ENCODE measurements around the gene RSPH1.

Gene RSPH1

DNA sequence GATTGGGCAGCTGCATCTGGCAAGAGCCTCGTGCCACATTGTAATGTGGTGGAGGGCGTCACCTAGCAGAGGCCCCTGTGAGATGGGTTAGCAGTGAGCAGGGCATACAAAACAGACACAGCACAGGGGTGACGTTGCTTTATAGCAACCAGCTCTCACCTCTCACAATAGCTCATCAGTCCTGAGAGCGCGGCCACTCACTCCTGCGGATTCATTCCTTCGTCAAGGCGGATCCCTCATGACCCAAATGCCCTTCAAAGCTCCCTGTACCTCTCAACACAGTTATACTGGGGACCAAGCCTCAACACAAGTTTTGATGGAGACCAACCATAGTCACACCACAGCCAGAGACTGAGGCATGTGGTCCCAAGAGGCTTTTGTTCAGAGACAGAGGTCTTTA lies 40.6 kb upstream of the RSPH1 start:
- TF ChIP-seq, protein P1, sequence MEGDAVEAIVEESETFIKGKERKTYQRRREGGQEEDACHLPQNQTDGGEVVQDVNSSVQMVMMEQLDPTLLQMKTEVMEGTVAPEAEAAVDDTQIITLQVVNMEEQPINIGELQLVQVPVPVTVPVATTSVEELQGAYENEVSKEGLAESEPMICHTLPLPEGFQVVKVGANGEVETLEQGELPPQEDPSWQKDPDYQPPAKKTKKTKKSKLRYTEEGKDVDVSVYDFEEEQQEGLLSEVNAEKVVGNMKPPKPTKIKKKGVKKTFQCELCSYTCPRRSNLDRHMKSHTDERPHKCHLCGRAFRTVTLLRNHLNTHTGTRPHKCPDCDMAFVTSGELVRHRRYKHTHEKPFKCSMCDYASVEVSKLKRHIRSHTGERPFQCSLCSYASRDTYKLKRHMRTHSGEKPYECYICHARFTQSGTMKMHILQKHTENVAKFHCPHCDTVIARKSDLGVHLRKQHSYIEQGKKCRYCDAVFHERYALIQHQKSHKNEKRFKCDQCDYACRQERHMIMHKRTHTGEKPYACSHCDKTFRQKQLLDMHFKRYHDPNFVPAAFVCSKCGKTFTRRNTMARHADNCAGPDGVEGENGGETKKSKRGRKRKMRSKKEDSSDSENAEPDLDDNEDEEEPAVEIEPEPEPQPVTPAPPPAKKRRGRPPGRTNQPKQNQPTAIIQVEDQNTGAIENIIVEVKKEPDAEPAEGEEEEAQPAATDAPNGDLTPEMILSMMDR (IDR thresholded peaks at IDR 0.05) = no peak
- Histone ChIP-seq H3K4me3 (no peak overlapping the region), H3K27ac (no peak overlapping the region)
- DNase-seq (ENCODE audit: low spot score) = no peak

DNA sequence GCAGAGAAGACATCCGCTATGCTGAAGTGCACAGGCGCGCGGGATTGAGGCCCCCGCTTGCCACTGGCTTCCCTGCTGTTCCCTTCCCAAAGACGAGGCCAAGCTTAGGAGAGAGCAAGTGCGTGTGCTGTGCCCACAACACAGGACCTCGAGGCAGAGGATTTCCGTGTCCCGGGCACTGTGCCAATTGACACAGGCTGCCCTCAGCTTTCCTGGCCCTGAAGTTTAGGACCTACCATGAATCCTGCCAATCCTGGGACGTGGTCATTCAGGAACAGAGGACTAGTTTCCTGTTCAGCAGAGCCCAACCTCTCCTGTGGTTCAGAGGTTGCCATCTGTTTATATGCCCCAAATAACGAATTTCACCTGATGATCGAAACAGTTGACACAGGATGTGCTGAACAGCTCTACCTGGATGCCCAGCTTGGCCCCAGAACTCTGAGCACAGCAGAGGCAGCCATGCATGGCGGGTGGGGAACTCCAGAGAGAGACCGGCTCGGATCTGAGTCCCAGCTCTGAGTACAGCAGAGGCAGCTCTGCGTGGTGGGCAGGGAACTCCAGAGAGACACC lies 39.7 kb upstream of the RSPH1 start:
- Histone ChIP-seq H3K27ac (no peak overlapping the region), H3K4me3 (no peak overlapping the region)
- no peak for DNase-seq (ENCODE audit: low spot score)
- TF ChIP-seq, protein P1 (IDR thresholded peaks at IDR 0.05) = no peak

DNA sequence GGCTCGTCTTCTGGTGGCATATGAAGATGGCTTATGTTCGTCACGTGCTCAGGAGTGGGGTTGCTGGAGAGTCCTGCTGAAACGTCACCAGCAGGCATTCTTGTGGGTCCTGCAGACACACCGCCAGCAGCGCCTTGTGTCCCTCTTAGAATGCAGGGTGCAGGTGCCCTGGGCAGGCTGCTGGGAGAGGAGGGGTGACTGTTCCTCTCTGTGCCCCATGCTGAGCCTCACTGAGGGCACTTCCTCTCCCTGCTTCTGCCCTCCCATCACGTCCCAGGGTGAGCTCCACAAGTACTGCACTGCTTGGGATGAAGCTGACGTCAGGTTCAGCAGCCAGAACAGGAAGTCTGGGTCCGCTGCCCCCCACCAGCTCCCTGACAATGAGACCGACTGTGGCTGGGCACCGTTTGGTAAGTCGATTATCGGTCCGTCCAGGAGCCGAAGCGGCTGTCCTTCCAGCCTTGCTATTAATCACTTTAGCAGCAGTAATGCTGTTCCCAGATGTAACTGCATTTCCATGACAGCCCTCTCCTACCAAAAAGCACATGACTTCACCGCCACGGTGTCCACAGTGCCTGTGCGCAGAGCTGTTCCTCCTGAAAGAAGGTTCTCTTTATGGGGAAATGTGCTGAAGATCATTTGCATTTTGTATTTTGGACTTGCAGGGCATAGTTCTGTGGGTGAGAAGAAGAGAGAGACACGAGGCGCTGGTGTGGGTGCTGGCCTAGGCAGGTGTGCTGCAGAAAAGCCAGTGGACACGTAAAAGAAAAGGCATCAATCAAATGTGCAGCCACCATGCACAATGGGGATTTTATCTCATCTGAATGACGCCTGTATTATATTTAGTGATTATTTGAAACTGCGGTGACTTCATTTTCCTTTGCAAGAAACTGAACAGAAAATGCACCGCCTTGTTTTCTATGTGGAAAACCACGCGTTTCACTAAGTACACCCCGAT lies 38.7 kb upstream of the RSPH1 start:
- Histone ChIP-seq H3K4me3 (peak overlapping the region; percentile 47), H3K27ac (peak overlapping the region in 1 of 2 donors; percentile 54)
- DNase-seq (ENCODE audit: low spot score) = peak; percentile 38
- TF ChIP-seq, protein P1 (IDR thresholded peaks at IDR 0.05) = no peak

DNA sequence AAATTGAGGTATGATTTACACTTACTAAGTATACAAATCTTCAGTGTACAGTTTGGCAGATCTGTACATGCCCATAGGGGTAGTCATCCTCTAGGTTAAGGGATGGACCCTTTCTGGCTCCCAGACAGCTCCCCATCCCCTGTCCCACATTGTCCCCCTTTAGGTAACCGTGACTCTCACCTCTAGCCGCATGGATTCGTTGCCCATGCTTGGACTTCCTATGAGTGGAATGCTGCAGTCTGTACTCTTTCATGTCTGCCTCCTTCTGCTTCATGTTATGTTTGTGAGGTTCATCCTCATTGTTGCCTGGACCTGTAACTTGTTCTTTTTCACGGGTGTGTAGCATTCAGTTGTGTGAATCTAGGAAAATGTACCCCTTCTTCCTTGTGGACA lies 37.9 kb upstream of the RSPH1 start:
- TF ChIP-seq, protein P1 (IDR thresholded peaks at IDR 0.05) = no peak
- peak overlapping the region; percentile 47 for H3K4me3 ChIP-seq
- H3K27ac ChIP-seq = peak overlapping the region in 1 of 2 donors; percentile 54
- peak; percentile 62 for DNase-seq (ENCODE audit: low spot score)

DNA sequence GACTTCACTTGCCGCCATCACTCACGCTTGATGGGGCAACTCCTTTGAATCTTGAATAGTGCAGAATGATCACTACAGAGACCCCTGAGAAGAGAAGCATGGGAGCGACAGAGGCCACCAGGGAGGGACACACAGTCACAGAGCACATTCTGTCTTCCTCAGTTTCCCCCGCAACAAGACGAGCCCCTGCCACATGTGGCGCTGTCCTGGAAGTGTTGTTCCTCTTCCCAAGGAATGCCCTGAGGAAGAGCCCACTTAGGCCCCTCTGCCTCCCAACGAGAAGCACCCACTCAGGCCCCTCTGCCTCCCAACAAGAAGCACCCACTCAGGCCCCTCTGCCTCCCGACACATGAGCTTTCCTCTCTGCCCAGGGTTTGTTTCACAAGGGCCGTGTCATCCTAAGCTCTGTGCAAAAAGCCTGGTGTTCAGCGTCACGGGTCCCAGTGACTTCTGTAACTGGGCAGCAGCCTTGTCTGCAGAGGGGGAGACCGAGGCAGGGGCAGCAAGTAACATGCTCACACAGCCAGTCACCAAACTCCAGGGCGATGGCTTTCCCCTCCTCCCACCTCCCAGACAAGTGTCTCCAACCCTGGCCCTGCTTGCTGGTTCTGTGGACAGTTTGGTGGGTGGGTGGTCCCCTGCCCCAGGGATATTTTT lies 37.4 kb upstream of the RSPH1 start:
- Histone ChIP-seq H3K4me3 (peak overlapping the region; percentile 49), H3K27ac (peak overlapping the region; percentile 16 to 54)
- TF ChIP-seq, protein P1 (IDR thresholded peaks at IDR 0.05) = no peak
- peak; percentile 69 for DNase-seq (ENCODE audit: low spot score)

DNA sequence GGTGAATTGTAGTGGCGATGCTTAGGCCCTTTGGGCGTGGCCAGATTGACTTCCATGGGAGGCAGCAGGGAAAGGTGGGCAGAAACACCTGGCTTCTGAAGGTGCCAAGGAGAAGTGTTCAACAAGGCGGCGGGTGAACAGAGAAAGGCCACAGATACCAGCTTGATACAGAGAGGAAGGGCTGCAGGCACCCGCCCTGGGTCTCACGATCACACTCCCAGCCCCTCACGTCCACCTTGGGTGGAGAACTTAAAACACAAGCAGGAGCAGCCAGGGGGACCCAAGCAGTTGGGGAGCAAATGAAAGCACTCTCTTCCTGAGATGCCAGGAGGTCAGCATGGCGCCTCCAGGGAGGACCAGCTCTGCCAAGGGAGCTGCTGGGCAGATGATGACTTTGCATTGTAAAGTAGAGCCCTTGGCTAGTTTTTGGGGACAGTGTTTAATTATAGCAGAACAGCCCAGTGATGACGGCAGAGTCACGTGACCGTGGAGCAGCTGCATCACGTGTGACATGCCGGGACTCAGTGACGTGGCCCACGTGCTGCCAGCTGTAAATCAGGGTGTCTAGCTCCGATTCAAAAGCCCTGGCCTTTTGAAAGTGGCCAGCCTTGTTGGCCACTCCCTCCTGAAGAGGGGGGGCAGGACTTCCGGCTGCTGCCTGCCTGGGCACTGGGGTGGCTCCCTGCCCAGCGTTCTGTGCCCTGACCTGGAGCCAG lies 36.6 kb upstream of the RSPH1 start:
- H3K27ac ChIP-seq = peak overlapping the region; percentile 8 to 16

More for the DNA sequence above, 36.6 kb upstream of the RSPH1 start:
- H3K4me3 ChIP-seq = peak overlapping the region; percentile 49
- peak; percentile 74 for DNase-seq (ENCODE audit: low spot score)
- TF ChIP-seq, protein P1 (IDR thresholded peaks at IDR 0.05) = no peak
